Gastrocnemius medialis (tissue), 4 donors: ENCODE results near the gene LIMCH1.

ENCODE experiments used
- CTCF ChIP-seq, 5 experiments: fragments of 450-650 bp in 3 of 5; fragments of 200-600 bp in 2 of 5; sonication (generic) in 2 of 5; IDR thresholded peaks in 4 of 5; conservative IDR thresholded peaks in 1 of 5; 1 replicate in 4 of 5; 2 replicates in 1 of 5; pipeline ENCODE4 v1.5.1; 2016 to 2019; ENCODE audit warnings: antibody characterized with exemption in 5 of 5, mild to moderate bottlenecking in 3 of 5, moderate library complexity in 3 of 5
- POLR2A ChIP-seq, 2 donors: fragments of 450-650 bp; IDR thresholded peaks; one replicate each; pipeline ENCODE4 v1.6.1; 2017; ENCODE audit warnings: antibody characterized with exemption in 2 of 2, mild to moderate bottlenecking in 2 of 2, moderate library complexity in 2 of 2

GRCh38 chr4:41655177-41655576, 117.2 kb downstream of the LIMCH1 start:
- TF ChIP-seq CTCF (IDR thresholded peaks at IDR 0.05 in 4 of 5, conservative IDR thresholded peaks at IDR 0.05 in 1 of 5) = no peak
- TF ChIP-seq POLR2A (IDR thresholded peaks at IDR 0.05) = no peak
